ENCODE results near the gene CD99.

CD99 gene

DNA sequence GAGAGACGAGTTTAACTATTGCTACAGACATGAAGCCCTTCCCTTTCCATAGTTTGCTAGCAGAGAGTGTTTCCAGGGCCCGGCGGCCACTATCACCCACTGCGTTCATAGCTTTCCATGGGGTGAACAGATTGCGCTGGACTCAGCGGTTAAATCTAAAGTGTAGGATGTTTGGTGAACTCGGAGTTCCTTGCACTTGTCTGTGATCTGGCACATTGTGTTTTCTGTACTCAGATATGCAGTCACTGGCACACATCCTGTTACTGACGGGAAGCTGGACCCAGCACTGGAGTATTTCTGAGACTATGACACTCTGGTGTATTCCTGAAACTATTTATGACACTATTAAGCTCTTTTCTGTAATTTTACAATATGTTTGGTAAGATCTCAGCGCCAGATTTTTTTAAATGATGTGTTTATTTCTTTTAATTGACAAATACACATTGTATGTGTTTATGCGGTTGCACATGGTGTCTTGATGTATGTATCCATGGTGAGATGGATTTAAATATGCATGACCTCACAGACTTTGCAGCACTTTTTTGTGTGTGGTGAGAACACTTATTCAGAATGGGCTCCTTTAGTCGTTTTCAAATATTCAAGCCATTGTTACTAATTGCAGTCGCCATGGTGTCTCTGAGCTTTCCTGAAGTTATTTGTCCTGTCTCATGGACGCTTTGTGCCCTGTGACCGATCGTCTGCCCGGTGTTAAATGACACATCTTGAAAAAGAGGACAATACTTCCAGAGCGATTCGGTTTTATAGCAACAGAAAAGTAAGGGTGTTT is 14.1 kb downstream of the CD99 start:
- Histone ChIP-seq H3F3A (ENCODE audit: low read depth) (peaks cover 8% of the 10 kb centered on the region; the same call in 1 of the 2 replicates), H3K4me3 (ENCODE audit: low read length, poor library complexity, severe bottlenecking) (no peak overlapping the region), H3K9me3 (ENCODE audit: insufficient read depth, low read depth, low read length) (no peaks in the 10 kb centered on the region), H3K36me3 (ENCODE audit: insufficient read depth, low read length) (peaks cover 11% of the 10 kb centered on the region; the same call in 1 of the 2 replicates), H3K4me2 (ENCODE audit: low read depth, low read length, poor library complexity, severe bottlenecking) (peak overlapping the region; percentile 8), H3K79me2 (ENCODE audit: insufficient read depth, low read length) (peaks cover 88% of the 10 kb centered on the region), H3K9me2 (replicated peaks; ENCODE audit: low read depth, low read length) (no peaks in the 10 kb centered on the region), H4K20me1 (ENCODE audit: insufficient read depth, low read length, poor library complexity, severe bottlenecking) (peaks cover 13% of the 10 kb centered on the region), H3K27me3 (ENCODE audit: insufficient read depth, low read length, poor library complexity, severe bottlenecking) (no peaks in the 10 kb centered on the region), H2AFZ (ENCODE audit: low read length) (no peak overlapping the region), H3K9ac (ENCODE audit: low read depth, low read length, poor library complexity, severe bottlenecking) (peak overlapping the region; percentile 32), H3K4me1 (ENCODE audit: insufficient read depth, low read length, poor library complexity, severe bottlenecking) (peaks cover 59% of the 10 kb centered on the region)
- TF ChIP-seq EZH2phosphoT487 (IDR thresholded peaks at IDR 0.05; ENCODE audit: borderline replicate concordance), result no peak
- no peak for TF ChIP-seq CTCF (conservative IDR thresholded peaks at IDR 0.05; ENCODE audit: low read length)

- Histone ChIP-seq H3K79me2 (ENCODE audit: insufficient read depth, low read length) (peaks cover 85% of the 10 kb centered on the region), H3K36me3 (ENCODE audit: insufficient read depth, low read length) (peaks cover 11% of the 10 kb centered on the region; the same call in 1 of the 2 replicates), H3K9me2 (replicated peaks; ENCODE audit: low read depth, low read length) (no peaks in the 10 kb centered on the region), H3K27me3 (ENCODE audit: insufficient read depth, low read length, poor library complexity, severe bottlenecking) (no peaks in the 10 kb centered on the region), H3K9me3 (ENCODE audit: insufficient read depth, low read depth, low read length) (no peaks in the 10 kb centered on the region), H4K20me1 (ENCODE audit: insufficient read depth, low read length, poor library complexity, severe bottlenecking) (peaks cover 10% of the 10 kb centered on the region), H3K4me2 (ENCODE audit: low read depth, low read length, poor library complexity, severe bottlenecking) (peak overlapping the region; percentile 71), H3K9ac (ENCODE audit: low read depth, low read length, poor library complexity, severe bottlenecking) (peak overlapping the region; percentile 72), H2AFZ (ENCODE audit: low read length) (no peak overlapping the region), H3F3A (ENCODE audit: low read depth) (peaks cover 8% of the 10 kb centered on the region; the same call in 1 of the 2 replicates), H3K4me1 (ENCODE audit: insufficient read depth, low read length, poor library complexity, severe bottlenecking) (peaks cover 48% of the 10 kb centered on the region), H3K4me3 (ENCODE audit: low read length, poor library complexity, severe bottlenecking) (peak overlapping the region; percentile 57)
- TF ChIP-seq EZH2phosphoT487 (IDR thresholded peaks at IDR 0.05; ENCODE audit: borderline replicate concordance), result no peak
- TF ChIP-seq CTCF (conservative IDR thresholded peaks at IDR 0.05; ENCODE audit: low read length), result no peak
These were observed 16.3 kb downstream of the CD99 start for GRCh38 chrX:2707334-2707760.

DNA sequence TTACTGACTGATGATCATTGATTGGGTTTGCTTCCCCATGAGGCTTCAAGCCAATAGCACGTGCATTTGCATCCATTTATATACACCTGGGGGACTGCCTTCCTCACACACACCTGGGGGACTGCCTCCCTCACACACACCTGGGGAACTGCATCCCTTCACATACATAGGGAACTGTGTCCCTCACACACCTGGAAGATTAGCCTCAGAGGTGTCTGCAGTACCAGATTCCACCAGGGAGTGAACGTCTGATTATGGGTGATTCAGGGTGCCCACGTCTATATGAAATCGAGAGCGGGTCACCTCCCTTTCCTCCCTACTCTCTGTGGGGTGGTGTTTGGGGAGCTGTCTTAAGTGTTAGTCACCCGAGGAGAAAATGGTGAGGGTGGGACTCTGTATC is 16.9 kb downstream of the CD99 start:
- peaks cover 10% of the 10 kb centered on the region for H4K20me1 ChIP-seq (ENCODE audit: insufficient read depth, low read length, poor library complexity, severe bottlenecking)
- no peak overlapping the region for H2AFZ ChIP-seq (ENCODE audit: low read length)
- H3K4me1 ChIP-seq (ENCODE audit: insufficient read depth, low read length, poor library complexity, severe bottlenecking), result peaks cover 48% of the 10 kb centered on the region
- peaks cover 8% of the 10 kb centered on the region; the same call in 1 of the 2 replicates for H3F3A ChIP-seq (ENCODE audit: low read depth)
- H3K9ac ChIP-seq (ENCODE audit: low read depth, low read length, poor library complexity, severe bottlenecking), result peak overlapping the region; percentile 72
- peaks cover 85% of the 10 kb centered on the region for H3K79me2 ChIP-seq (ENCODE audit: insufficient read depth, low read length)
- H3K9me2 ChIP-seq (replicated peaks; ENCODE audit: low read depth, low read length), result no peaks in the 10 kb centered on the region
- no peaks in the 10 kb centered on the region for H3K27me3 ChIP-seq (ENCODE audit: insufficient read depth, low read length, poor library complexity, severe bottlenecking)
- no peaks in the 10 kb centered on the region for H3K9me3 ChIP-seq (ENCODE audit: insufficient read depth, low read depth, low read length)
- H3K36me3 ChIP-seq (ENCODE audit: insufficient read depth, low read length), result peaks cover 17% of the 10 kb centered on the region; the same call in 1 of the 2 replicates
- peak overlapping the region; percentile 71 for H3K4me2 ChIP-seq (ENCODE audit: low read depth, low read length, poor library complexity, severe bottlenecking)
- TF ChIP-seq EZH2phosphoT487 (IDR thresholded peaks at IDR 0.05; ENCODE audit: borderline replicate concordance) (no peak), CTCF (conservative IDR thresholded peaks at IDR 0.05; ENCODE audit: low read length) (no peak)
- H3K4me3 ChIP-seq (ENCODE audit: low read length, poor library complexity, severe bottlenecking), result peak overlapping the region; percentile 57
